DOHH2 (cell line): ENCODE measurements around the gene DCAF15.

Experiments used
- H3F3A ChIP-seq: fragments of 200-600 bp; sonication (generic), shearing (Covaris generic); 2 replicates; pipeline ENCODE4 v1.6.0; 2016; ENCODE audit warnings: antibody characterized with exemption, mild to moderate bottlenecking; ENCODE audit not compliant: control insufficient read depth, insufficient read depth
- H3K27ac ChIP-seq: fragments of 200-600 bp; sonication (generic); 2 replicates; pipeline ENCODE4 v1.5.1; 2014; ENCODE audit warnings: low read depth, mild to moderate bottlenecking, low read length, moderate library complexity
- H3K27me3 ChIP-seq: fragments of 200-600 bp; sonication (generic); 2 replicates; pipeline ENCODE4 v1.6.1; 2014; ENCODE audit warnings: mild to moderate bottlenecking, low read length, mixed read lengths; ENCODE audit not compliant: control insufficient read depth
- H3K36me3 ChIP-seq: fragments of 200-600 bp; sonication (generic); 2 replicates; pipeline ENCODE4 v1.6.1; 2014; ENCODE audit warnings: mild to moderate bottlenecking, low read length, moderate library complexity, mixed read lengths; ENCODE audit not compliant: control insufficient read depth
- H3K4me1 ChIP-seq: fragments of 200-600 bp; sonication (generic); 2 replicates; pipeline ENCODE4 v1.6.1; 2014; ENCODE audit warnings: mild to moderate bottlenecking, low read length, mixed read lengths; ENCODE audit not compliant: control insufficient read depth
- H3K4me2 ChIP-seq: fragments of 200-600 bp; sonication (generic); 2 replicates; pipeline ENCODE4 v1.6.0; 2014; ENCODE audit warnings: mild to moderate bottlenecking, low read length, moderate library complexity
- H3K4me3 ChIP-seq: fragments of 200-600 bp; sonication (generic); 2 replicates; pipeline ENCODE4 v1.5.1; 2014; ENCODE audit warnings: mild to moderate bottlenecking, low read length, mixed read lengths
- H3K79me2 ChIP-seq: fragments of 200-600 bp; sonication (generic); 2 replicates; pipeline ENCODE4 v1.6.1; 2014; ENCODE audit warnings: mild to moderate bottlenecking, low read length, mixed read lengths; ENCODE audit not compliant: control insufficient read depth
- H3K9me2 ChIP-seq: fragments of 200-600 bp; sonication (generic); replicated peaks from 2 replicates; pipeline ENCODE4 v1.6.1; 2014; ENCODE audit warnings: mild to moderate bottlenecking, low read length, mixed read lengths; ENCODE audit not compliant: control insufficient read depth
- H3K9me3 ChIP-seq: fragments of 200-600 bp; sonication (generic); 2 replicates; pipeline ENCODE4 v1.6.1; 2014; ENCODE audit warnings: antibody characterized with exemption, low read length, mixed read lengths; ENCODE audit not compliant: control insufficient read depth, insufficient read depth
- H4K20me1 ChIP-seq: fragments of 200-600 bp; sonication (generic); 2 replicates; pipeline ENCODE4 v1.6.0; 2014; ENCODE audit warnings: low read depth, mild to moderate bottlenecking, antibody characterized with exemption, low read length, moderate library complexity; ENCODE audit not compliant: control insufficient read depth, insufficient read depth
- EZH2phosphoT487 ChIP-seq: fragments of 200-600 bp; sonication (generic); IDR thresholded peaks from 2 replicates; pipeline ENCODE4 v1.6.1; 2017; ENCODE audit warnings: borderline replicate concordance, mild to moderate bottlenecking, antibody characterized with exemption, low read length, moderate library complexity, mixed read lengths
- TF ChIP-seq, protein P1 (sequence below): fragments of 200-600 bp; sonication (generic); IDR thresholded peaks from one replicate; pipeline ENCODE4 v1.5.1; 2014; ENCODE audit warnings: antibody characterized with exemption, mild to moderate bottlenecking, low read depth, low read length; ENCODE audit not compliant: poor library complexity, severe bottlenecking

The DCAF15 gene

DNA sequence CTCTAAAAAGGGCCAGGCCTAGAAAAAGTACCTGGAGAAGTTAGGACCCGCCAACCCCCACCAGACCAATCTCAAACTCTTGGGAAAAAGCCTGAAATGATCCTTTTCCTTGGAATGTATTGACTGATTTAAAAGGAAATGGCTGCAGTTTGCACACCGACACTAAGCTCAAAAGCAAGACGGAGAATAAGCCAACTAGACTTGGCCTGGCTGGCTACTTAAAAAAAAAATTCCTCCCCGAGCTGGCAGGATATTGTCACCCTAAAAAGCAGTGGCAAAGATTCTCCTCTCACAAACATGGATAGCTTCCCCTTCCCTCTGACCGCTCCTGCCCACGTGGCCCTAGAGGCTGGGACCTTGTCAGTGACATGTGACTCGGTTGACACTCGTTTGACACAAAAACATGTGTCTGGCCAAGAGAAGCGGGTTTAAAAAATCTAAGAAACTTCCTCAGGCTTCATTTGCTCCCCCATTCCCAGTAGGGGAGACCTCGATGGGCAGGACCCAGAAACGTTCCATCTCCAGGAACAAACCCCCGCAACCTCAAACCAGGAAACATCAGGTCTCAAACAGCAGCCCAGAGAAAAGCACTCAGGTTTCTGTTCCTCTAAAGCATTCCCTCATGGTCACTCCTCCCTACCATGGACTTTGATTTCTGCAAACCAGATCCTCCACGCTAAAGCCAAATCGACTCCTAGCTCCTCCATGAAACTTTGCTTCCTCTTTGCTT is 52.5 kb downstream of the DCAF15 start:
- H3K4me2 ChIP-seq = peak overlapping the region; percentile 94
- no peaks in the 10 kb centered on the region for H3K9me3 ChIP-seq

DNA sequence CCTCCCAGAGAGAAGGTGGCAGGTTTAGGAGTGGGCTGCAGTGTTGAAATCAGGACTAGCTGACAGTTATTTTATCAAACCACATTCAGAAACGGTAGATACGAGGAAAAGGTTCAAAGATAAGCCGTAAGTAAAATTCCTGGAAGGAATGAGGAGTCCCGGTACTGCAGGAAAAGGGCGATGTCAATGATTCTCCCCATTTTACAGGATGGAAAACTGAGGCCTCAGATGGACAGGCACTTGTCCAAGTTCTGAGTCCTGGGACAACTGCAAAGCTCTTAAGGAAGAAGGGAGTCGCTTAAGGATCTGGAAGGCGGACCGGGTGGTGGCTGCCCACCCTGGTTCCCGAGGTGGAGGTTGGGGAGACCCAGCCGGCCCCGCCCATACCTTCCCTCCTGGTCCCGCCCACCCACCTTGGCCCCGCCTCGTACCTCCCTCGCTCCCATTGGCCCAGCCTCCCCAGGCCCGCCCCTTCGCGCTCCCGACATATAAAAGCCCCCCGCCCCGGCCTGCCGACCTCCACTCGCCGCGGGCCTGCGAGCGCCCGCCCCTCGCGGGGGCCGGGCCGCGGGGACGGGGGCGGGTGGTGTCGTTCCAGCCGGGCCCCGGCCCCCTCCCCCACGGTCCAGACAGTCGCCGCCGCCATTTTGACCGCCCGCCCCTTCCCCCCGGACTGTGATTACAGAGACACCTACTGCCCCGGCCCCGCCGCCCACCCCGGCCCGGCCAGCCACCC is 53.2 kb downstream of the DCAF15 start:
- H4K20me1 ChIP-seq = no peaks in the 10 kb centered on the region
- no peaks in the 10 kb centered on the region for H3K27me3 ChIP-seq
- H3F3A ChIP-seq = peaks cover 29% of the 10 kb centered on the region
- H3K4me3 ChIP-seq = peak overlapping the region; percentile 84
- peaks cover 60% of the 10 kb centered on the region for H3K4me1 ChIP-seq
- H3K79me2 ChIP-seq = peaks cover 43% of the 10 kb centered on the region
- no peak for TF ChIP-seq EZH2phosphoT487
- TF ChIP-seq, protein P1, sequence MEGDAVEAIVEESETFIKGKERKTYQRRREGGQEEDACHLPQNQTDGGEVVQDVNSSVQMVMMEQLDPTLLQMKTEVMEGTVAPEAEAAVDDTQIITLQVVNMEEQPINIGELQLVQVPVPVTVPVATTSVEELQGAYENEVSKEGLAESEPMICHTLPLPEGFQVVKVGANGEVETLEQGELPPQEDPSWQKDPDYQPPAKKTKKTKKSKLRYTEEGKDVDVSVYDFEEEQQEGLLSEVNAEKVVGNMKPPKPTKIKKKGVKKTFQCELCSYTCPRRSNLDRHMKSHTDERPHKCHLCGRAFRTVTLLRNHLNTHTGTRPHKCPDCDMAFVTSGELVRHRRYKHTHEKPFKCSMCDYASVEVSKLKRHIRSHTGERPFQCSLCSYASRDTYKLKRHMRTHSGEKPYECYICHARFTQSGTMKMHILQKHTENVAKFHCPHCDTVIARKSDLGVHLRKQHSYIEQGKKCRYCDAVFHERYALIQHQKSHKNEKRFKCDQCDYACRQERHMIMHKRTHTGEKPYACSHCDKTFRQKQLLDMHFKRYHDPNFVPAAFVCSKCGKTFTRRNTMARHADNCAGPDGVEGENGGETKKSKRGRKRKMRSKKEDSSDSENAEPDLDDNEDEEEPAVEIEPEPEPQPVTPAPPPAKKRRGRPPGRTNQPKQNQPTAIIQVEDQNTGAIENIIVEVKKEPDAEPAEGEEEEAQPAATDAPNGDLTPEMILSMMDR = no peak
- H3K9me3 ChIP-seq = no peaks in the 10 kb centered on the region
- peak overlapping the region; percentile 90 for H3K27ac ChIP-seq
- H3K9me2 ChIP-seq = no peaks in the 10 kb centered on the region
- H3K4me2 ChIP-seq = peak overlapping the region; percentile 94
- peaks cover 4% of the 10 kb centered on the region for H3K36me3 ChIP-seq

More for the DNA sequence above, 52.5 kb downstream of the DCAF15 start:
- Histone ChIP-seq H4K20me1 (no peaks in the 10 kb centered on the region), H3K9me2 (no peaks in the 10 kb centered on the region), H3K36me3 (peaks cover 11% of the 10 kb centered on the region), H3K4me1 (peaks cover 62% of the 10 kb centered on the region), H3K4me3 (peak overlapping the region; percentile 84), H3K27ac (peak overlapping the region; percentile 90), H3K27me3 (no peaks in the 10 kb centered on the region), H3F3A (peaks cover 29% of the 10 kb centered on the region), H3K79me2 (peaks cover 50% of the 10 kb centered on the region)
- TF ChIP-seq, protein P1 = no peak
- no peak for TF ChIP-seq EZH2phosphoT487

DNA sequence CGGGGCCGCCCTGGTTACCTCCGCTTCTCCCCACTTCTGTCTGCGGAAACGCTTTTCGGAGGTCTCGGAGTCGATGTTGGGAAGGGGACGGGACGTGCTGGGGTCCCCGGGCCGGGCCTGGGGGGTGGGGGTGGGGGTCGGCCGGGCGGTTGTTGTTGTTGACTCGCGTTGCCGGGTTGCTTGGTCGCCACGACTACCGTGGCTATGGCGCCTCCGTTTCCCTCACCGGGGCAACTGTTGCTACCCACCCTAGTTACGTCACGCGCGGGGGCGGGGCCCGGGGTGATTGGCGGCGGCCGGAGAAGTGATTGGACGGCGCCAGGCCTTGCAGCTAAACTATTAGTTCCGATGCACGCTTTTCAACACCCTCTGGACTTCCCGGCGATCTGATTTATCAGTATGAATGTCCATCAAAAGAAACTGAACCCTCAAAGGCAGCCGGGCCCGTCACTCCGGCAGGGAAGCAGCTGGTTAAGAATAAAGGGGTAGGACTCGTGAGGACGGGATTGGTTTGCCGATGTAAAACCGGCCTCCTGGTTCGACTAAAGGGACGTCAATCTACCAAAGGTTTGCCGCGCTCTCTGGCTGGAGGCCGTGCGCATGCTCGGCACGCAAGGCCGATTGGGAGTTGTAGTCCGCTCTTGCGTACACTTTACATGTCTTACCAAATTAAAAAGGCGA is 53.9 kb downstream of the DCAF15 start, which contains the start of gene RFX1:
RFX1 (minus strand) TSS at position 236 of the 681 bp plus-strand sequence. CDS start 12,477 bp downstream, outside the sequence.
- Histone ChIP-seq H3K9me2 (no peaks in the 10 kb centered on the region), H3K27ac (peak within 1 kb of the TSS; percentile 90), H3K4me3 (peak within 1 kb of the TSS; percentile 84), H3K79me2 (peaks cover 36% of the 10 kb centered on the region), H3K9me3 (no peaks in the 10 kb centered on the region), H3F3A (peaks cover 29% of the 10 kb centered on the region), H3K36me3 (no peaks in the 10 kb centered on the region), H4K20me1 (no peaks in the 10 kb centered on the region), H3K4me2 (peak within 1 kb of the TSS; percentile 94), H3K4me1 (peaks cover 53% of the 10 kb centered on the region), H3K27me3 (no peaks in the 10 kb centered on the region)
- TF ChIP-seq, protein P1 = no peak
- TF ChIP-seq EZH2phosphoT487 = no peak
